Activated naive CD8-positive, alpha-beta T cell treated with anti-CD3 and anti-CD28 coated beads for 36 hours (primary cell): ENCODE measurements around the gene ANKRD28. TPM values are rescaled to one million over a fixed set of nuclear protein-coding genes. Genes with fewer than 3 reads are reported as not detected.

ENCODE experiments used
- DNase-seq: peaks from one replicate; pipeline ENCODE4 v3.0.0; 2021
- H3K27ac Mint-ChIP-seq: one replicate; pipeline ENCODE4 v1.8.0; 2022; ENCODE audit warnings: mild to moderate bottlenecking, moderate library complexity, mixed read lengths
- H3K27me3 Mint-ChIP-seq: one replicate; pipeline ENCODE4 v1.8.0; 2022; ENCODE audit warnings: mild to moderate bottlenecking, mixed read lengths
- H3K36me3 Mint-ChIP-seq: one replicate; pipeline ENCODE4 v1.8.0; 2021; ENCODE audit warnings: mild to moderate bottlenecking, mixed read lengths
- H3K4me1 Mint-ChIP-seq: one replicate; pipeline ENCODE4 v1.8.0; 2021; ENCODE audit warnings: mixed read lengths
- H3K4me3 Mint-ChIP-seq: one replicate; pipeline ENCODE4 v1.8.0; 2022; ENCODE audit warnings: mild to moderate bottlenecking, moderate library complexity, mixed read lengths
- H3K9me3 Mint-ChIP-seq: one replicate; pipeline ENCODE4 v1.8.0; 2022; ENCODE audit warnings: mixed read lengths
- total RNA-seq, 2 experiments: library from RNA; stranded (reverse); gene quantifications; one replicate each; pipeline ENCODE4 v1.2.3, GENCODE V29; 2021

ANKRD28 gene
- total RNA-seq, 2 experiments from 2014 or later = 31.2 to 33.1 TPM

DNA sequence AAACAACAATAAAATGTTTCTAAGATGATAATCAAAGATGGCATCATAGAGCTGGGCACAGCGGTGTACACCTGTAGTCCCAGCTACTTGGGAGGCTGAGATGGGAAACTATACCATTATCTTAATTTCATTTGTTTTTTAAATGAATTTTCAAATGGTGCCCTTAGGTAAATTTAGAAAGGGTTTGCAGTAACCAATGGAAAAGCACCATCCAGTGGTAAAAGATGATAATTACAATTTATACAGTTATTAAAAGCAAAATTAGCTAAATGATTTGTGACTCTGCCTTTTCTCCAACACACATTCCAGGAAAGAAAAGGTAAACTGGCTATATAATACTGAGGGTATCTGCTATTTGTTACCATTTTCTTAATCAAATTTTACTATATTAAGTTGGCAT is 14.4 kb upstream of the ANKRD28 start:
- no peak overlapping the region for H3K27ac Mint-ChIP-seq
- H3K4me3 Mint-ChIP-seq = no peak overlapping the region
- H3K9me3 Mint-ChIP-seq = no peaks in the 10 kb centered on the region
- peaks cover 32% of the 10 kb centered on the region for H3K4me1 Mint-ChIP-seq
- no peaks in the 10 kb centered on the region for H3K27me3 Mint-ChIP-seq
- DNase-seq = no peak
- peaks cover 2% of the 10 kb centered on the region for H3K36me3 Mint-ChIP-seq

DNA sequence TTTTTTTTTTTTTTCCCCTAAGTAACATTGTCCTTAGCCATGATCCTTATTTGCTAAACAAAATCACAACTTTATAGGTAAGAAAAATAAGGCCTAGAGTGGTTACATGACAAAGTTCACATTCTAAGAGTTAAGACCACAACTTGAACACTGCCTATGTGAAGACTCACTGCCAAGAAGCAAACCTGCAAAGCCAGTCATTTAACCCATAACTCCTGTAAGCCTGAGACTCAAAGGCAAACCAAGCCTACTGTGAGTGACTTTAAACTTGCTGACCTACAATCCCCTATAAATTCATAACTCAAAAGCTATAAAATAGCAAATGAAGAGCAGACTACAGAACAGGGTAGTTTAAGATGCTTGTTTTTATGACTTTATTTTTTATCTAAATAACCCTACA is 12.9 kb upstream of the ANKRD28 start:
- Mint-ChIP-seq H3K27ac (no peak overlapping the region), H3K4me3 (no peak overlapping the region), H3K4me1 (peaks cover 30% of the 10 kb centered on the region), H3K36me3 (peaks cover 4% of the 10 kb centered on the region), H3K27me3 (no peaks in the 10 kb centered on the region), H3K9me3 (no peaks in the 10 kb centered on the region)
- DNase-seq = no peak

DNA sequence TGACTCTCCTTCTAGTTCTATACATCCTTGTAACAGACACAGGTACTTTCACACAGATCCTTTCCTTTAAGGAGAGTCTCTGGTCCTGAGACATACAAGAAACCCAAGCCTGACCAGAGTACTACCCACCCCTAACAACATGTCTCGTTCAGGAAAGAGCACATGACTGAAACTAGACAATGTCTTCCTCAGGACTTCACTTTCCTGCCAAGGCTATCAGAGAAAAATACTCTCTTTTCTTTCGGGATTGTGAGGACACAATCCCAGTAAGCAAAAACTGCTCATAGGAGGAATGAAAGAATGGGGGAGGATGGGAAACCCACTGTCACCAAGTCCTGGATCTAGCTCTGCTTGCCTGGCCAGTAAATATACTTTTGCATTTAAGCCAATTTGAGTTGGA is 11.5 kb upstream of the ANKRD28 start:
- peaks cover 36% of the 10 kb centered on the region for H3K4me1 Mint-ChIP-seq

DNA sequence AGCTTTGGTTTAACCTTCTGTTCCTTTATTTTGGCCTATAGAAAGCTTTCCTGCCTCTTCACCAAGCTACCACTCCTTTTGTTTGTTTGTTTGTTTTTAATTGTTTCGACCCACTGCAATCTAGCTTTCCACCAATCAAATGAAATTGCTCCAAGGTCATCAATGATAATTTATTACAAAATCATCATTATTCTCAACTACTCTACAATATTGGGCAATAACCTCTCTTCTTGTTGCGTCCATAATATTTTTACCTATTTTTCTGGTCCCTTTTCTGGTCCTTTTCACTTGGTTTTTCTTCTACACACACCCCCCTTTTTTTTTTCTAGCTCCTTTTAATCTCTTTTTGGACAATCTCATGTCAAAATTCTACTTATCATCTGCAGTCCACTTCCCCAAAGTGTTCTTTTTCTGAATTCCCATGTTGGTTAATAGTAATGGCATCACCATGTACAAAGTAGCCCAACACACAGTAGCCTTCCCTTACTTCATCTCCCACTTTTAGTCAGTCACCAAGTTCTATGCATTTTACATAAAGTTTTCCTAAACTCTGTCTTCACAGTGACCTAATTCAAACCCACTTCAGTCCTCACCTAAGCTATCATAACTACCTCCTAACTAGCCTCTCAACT is 11.0 kb upstream of the ANKRD28 start:
- H3K27me3 Mint-ChIP-seq = no peaks in the 10 kb centered on the region
- no peaks in the 10 kb centered on the region for H3K9me3 Mint-ChIP-seq
- DNase-seq = no peak
- H3K4me1 Mint-ChIP-seq = peaks cover 35% of the 10 kb centered on the region
- peaks cover 4% of the 10 kb centered on the region for H3K36me3 Mint-ChIP-seq
- no peak overlapping the region for H3K4me3 Mint-ChIP-seq
- no peak overlapping the region for H3K27ac Mint-ChIP-seq

More for the DNA sequence above, 11.5 kb upstream of the ANKRD28 start:
- Mint-ChIP-seq H3K36me3 (peaks cover 4% of the 10 kb centered on the region), H3K9me3 (no peaks in the 10 kb centered on the region), H3K4me3 (no peak overlapping the region), H3K27me3 (no peaks in the 10 kb centered on the region), H3K27ac (no peak overlapping the region)
- DNase-seq = no peak

DNA sequence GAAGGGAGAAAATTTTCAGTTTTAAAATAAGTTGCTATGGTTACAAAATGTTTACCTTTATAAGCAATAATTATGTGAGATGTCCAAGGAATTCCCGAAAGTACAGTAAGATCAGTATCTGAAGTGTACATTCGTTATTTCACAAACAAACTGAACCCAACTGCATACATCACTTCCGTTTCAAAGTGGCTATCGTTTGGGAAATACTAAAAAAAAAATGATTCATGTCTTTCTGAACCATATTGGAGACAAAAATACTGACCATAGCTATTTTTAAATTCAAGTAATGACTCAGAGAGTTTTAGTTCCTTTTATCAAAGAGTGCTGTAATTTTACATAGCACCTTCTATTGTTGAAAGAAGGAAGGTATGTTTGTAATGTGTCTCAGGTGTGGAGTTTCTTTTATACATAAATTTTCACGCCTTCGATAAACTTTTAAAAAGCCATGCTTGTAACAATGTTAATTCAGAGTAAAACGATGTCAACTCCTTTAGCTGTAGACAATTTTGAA is 8.0 kb upstream of the ANKRD28 start:
- no peak for DNase-seq
- Mint-ChIP-seq H3K36me3 (peaks cover 12% of the 10 kb centered on the region), H3K9me3 (peaks cover 4% of the 10 kb centered on the region), H3K4me1 (peaks cover 54% of the 10 kb centered on the region), H3K27ac (no peak overlapping the region), H3K4me3 (no peak overlapping the region), H3K27me3 (no peaks in the 10 kb centered on the region)

DNA sequence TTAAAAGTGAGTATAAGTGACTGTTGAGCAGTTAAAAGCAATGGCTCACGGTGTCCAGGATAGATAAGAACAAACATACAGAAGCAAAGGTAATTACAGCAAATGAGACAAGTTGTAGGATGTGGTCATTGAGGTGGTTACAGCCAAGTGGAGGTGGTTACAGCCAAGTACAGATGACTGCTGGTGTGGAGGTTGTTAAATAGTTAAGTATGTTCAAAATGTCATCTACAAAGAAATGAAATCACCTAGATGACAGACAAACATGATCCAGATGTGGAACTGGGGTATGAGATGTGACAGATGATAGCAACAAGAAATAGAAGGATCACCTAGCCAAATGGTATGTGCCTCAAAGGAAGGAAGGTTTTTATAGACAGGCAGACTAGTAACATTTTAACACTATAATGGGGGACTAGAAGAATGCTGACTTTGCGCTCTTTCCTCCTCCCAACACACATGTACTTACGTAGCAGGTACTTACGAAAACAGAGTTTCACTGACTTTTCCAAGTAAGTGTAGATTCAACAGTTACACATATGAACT is 6.8 kb upstream of the ANKRD28 start:
- no peak for DNase-seq
- Mint-ChIP-seq H3K27me3 (no peaks in the 10 kb centered on the region), H3K9me3 (peaks cover 4% of the 10 kb centered on the region), H3K27ac (no peak overlapping the region), H3K4me3 (no peak overlapping the region), H3K36me3 (peaks cover 14% of the 10 kb centered on the region), H3K4me1 (peaks cover 59% of the 10 kb centered on the region)

DNA sequence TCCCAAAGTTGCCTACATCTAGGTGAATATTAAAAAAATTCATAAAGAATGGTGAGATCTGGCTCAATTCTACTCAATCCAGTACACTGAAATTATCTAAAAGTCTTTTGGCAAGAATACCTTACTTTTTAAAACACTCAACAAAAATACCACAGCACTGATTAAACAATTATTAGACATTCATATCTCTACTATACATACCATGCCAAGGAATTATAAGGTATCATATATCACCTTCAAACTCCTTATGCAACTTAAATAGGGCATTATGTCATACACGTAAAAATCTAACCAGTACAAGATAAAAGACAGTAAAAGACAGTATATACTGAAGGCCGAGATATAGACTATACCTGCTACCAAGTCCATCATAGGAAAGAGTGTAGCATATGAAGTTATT is 6.1 kb upstream of the ANKRD28 start:
- DNase-seq = no peak
- no peak overlapping the region for H3K4me3 Mint-ChIP-seq
- no peak overlapping the region for H3K27ac Mint-ChIP-seq
- H3K4me1 Mint-ChIP-seq = peaks cover 62% of the 10 kb centered on the region
- peaks cover 4% of the 10 kb centered on the region for H3K9me3 Mint-ChIP-seq
- no peaks in the 10 kb centered on the region for H3K27me3 Mint-ChIP-seq
- peaks cover 14% of the 10 kb centered on the region for H3K36me3 Mint-ChIP-seq

DNA sequence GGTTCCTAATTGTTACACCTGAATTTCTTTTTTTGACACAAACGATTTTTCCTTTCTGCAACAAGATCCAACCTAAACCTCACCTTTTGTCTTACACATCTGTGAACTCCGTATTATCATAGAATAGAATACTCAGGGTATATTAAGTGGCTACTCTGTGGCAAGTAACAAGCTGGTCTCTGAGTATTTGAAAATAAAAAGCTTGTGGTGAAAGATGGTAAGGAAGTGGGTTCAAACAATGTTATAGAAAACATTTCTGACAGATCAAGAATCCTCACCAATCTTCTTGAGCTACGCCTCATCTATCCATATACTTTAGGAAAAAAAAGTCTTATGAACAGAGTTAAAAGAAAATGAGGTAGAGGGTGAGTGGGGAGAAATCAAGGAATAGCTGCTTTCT is 3.5 kb upstream of the ANKRD28 start:
- no peak for DNase-seq
- Mint-ChIP-seq H3K9me3 (peaks cover 4% of the 10 kb centered on the region), H3K36me3 (peaks cover 11% of the 10 kb centered on the region), H3K27me3 (no peaks in the 10 kb centered on the region), H3K27ac (no peak overlapping the region), H3K4me1 (peaks cover 77% of the 10 kb centered on the region), H3K4me3 (no peak overlapping the region)

DNA sequence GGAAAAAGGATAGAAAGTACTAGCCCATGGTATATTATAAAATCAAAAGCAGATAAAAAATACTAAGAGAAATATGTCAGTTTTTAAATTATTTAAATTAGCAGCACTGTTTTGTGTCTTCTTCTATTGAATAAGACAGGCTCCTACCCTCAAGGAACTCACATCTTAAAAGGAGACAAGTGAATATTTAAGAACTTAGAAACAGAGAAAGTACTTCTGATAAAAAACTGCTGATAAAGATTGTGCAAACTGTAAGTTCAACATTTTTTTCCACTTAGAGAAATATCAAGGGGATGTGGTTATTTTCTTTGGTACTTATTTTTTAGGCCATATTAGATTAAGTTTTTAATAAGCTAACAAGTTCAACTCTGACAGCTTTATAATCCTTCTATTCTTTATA is 3.0 kb upstream of the ANKRD28 start:
- Mint-ChIP-seq H3K27me3 (no peaks in the 10 kb centered on the region), H3K27ac (peak overlapping the region; percentile 31), H3K9me3 (peaks cover 4% of the 10 kb centered on the region), H3K4me1 (peaks cover 74% of the 10 kb centered on the region), H3K4me3 (no peak overlapping the region), H3K36me3 (peaks cover 11% of the 10 kb centered on the region)
- DNase-seq = no peak

DNA sequence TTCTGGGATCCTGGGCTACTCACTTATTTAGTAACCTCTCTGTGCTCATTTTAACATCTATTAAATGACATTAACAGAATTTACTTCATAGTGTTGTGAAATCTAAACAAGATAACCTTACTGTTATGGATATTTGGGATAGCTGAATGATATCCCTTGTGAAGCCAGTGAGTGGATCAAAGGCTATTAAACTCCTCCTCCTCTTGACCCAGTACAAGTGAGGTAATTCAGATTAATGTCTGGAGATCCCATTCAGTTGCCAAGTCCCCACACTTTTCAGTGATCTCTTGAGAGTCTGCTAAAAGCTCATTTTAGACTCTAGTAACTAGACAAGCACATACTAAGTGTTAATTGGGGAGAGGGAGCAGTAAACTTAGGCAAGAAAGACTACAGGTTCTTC is 2.5 kb upstream of the ANKRD28 start:
- H3K9me3 Mint-ChIP-seq = peaks cover 4% of the 10 kb centered on the region
- no peaks in the 10 kb centered on the region for H3K27me3 Mint-ChIP-seq
- H3K4me3 Mint-ChIP-seq = no peak overlapping the region
- no peak for DNase-seq
- peaks cover 76% of the 10 kb centered on the region for H3K4me1 Mint-ChIP-seq
- H3K36me3 Mint-ChIP-seq = peaks cover 11% of the 10 kb centered on the region
- H3K27ac Mint-ChIP-seq = peak overlapping the region; percentile 7

DNA sequence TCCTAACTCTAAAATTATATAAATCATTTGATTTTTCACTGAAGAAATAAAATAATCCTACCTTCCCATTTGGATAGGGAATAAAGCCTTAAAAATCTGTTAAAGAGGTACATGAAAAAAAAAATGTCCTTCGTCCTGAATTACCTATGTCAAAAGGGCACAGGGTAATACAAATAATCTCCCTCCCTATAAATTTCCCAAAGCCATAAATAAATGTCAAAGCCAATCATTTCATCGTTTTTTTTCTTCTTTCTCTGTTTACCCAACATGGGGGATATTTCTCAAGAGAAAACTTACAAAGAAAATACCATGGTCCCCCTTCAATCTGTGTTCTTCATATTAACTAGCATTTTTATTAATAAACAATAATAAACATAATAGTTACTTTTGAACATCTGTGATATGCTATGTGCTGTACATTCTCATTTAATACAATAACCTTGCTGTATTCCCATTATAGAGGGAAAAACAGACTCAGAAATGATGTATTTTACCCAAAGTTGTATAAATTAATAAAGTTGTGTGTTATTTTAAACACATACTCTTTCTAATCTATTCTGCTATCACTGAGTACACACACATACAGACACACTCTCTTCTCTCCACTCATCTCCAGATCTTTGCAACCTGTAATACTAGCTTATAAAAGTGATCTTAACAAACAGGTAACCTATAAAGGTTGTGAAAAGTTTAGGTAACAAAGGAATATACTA is 910 bp upstream of the ANKRD28 start:
- peaks cover 21% of the 10 kb centered on the region for H3K36me3 Mint-ChIP-seq
- H3K4me1 Mint-ChIP-seq = peaks cover 76% of the 10 kb centered on the region
- no peaks in the 10 kb centered on the region for H3K27me3 Mint-ChIP-seq
- DNase-seq = no peak
- H3K9me3 Mint-ChIP-seq = peaks cover 4% of the 10 kb centered on the region
- no peak overlapping the region for H3K27ac Mint-ChIP-seq
- no peak overlapping the region for H3K4me3 Mint-ChIP-seq

DNA sequence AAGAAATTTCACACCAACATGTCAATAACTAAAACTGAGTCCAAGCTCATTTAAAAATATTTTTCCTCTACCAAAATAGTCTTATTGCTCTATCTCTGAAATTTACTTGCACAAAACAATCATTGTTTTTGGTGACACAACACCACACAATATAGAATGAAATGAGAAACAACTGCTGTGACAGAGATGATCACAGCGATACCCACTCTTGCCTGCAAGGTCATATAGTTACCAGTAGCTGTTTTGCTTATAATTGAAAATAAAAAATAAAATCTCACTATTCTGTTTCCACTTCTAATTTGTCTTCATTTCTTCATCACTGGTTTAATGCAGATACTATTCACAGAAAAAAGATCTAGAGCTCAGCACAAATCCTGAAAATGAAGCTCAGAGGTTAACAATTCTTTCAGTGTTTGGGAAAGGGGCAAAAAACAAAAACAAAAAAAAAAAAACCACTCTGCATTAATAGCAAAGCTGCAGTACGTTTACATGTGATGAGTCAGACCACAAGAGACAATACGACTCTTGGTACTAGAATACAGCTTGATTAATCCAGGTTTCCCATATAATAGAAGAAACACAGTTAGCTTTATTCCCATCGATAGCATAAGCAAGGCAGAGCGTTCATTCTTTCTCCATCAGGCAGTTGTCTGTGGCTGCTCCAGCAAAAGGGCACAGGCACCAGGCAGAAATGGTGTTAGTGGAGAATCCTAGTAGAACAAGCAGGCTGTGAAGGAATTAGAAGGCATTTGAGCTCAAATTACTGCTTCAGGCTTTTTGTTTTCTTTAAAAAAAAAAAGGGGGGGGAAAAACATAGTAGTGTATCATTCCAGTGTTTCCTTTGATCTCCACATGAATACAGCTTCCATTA is 773 bp downstream of the ANKRD28 start:
- no peaks in the 10 kb centered on the region for H3K27me3 Mint-ChIP-seq
- H3K36me3 Mint-ChIP-seq = peaks cover 20% of the 10 kb centered on the region
- peak overlapping the region; percentile 88 for H3K27ac Mint-ChIP-seq
- peak overlapping the region; percentile 57 for H3K4me3 Mint-ChIP-seq
- no peak for DNase-seq
- H3K4me1 Mint-ChIP-seq = peaks cover 68% of the 10 kb centered on the region
- no peaks in the 10 kb centered on the region for H3K9me3 Mint-ChIP-seq

DNA sequence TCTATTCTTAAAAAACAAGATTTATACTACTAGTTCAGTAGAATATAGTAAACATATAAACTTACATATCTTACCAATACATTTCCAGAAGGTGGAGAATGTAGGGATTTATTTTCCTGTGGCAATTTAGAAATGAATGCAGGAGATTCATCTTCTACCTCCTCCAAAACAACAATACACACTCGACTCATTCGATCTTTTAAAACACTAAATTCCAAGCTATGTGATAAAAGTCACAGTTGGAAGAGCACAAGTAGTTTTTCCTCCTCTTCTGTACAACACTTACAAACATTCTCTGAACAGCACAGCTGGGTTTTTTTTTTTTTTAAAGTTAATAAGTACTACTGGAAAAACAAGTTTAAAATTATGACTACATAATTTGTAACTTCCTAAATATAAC is 1.4 kb downstream of the ANKRD28 start:
- H3K36me3 Mint-ChIP-seq = peaks cover 25% of the 10 kb centered on the region
- peak overlapping the region; percentile 88 for H3K27ac Mint-ChIP-seq
- no peak for DNase-seq
- no peaks in the 10 kb centered on the region for H3K9me3 Mint-ChIP-seq
- H3K27me3 Mint-ChIP-seq = no peaks in the 10 kb centered on the region
- H3K4me1 Mint-ChIP-seq = peaks cover 61% of the 10 kb centered on the region
- H3K4me3 Mint-ChIP-seq = peak overlapping the region; percentile 57

DNA sequence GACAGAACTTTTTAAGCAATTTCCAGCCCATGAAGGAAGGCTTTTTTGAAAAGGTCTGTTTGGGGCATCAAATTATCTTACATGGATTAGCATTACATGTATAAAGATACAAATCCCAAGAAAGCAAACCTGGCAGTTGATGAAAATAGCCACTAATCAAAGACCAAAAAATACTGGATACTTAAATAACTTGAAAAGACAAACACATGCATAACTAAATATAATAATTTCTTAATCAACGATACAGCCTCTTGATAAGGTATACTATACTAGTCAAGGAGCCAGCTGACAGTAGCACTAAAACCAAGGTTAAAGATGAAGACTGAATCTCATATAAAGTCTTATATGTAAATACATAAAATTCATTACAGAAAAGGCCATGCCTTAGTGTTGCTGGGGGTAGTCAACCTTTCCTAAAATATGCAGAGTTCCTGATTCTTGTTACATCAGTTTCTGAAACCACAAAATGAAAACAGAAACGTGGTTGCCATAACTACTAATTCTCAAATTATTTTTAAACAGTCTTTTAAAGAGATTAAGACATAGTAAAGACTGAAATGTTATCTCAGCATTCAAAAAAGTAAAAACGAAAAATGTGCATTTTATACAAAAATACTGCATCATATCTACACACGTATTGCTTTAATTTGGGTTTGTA is 2.0 kb downstream of the ANKRD28 start:
- H3K27me3 Mint-ChIP-seq = no peaks in the 10 kb centered on the region
- H3K9me3 Mint-ChIP-seq = peaks cover 3% of the 10 kb centered on the region
- peaks cover 30% of the 10 kb centered on the region for H3K36me3 Mint-ChIP-seq
- H3K4me3 Mint-ChIP-seq = peak overlapping the region; percentile 7
- H3K4me1 Mint-ChIP-seq = peaks cover 56% of the 10 kb centered on the region
- H3K27ac Mint-ChIP-seq = peak overlapping the region; percentile 77
- DNase-seq = no peak
